GM23248 (cell line): ENCODE data around the gene CA11. TPM values are rescaled to one million over a fixed set of nuclear protein-coding genes. Genes with fewer than 3 reads are reported as not detected.

ENCODE experiments used
- DNase-seq: peaks from one replicate; pipeline ENCODE4 v3.0.0-alpha.2; 2015
- H2AFZ ChIP-seq: fragments of 200-600 bp; sonication (generic); 2 replicates; pipeline ENCODE4 v1.6.1; 2016; ENCODE audit warnings: antibody characterized with exemption
- H3F3A ChIP-seq: fragments of 200-600 bp; sonication (generic); 2 replicates; pipeline ENCODE4 v1.6.1; 2016; ENCODE audit warnings: mild to moderate bottlenecking, antibody characterized with exemption, mixed run types; ENCODE audit not compliant: insufficient read depth
- H3K27ac ChIP-seq: fragments of 200-600 bp; sonication (generic); 2 replicates; pipeline ENCODE4 v1.5.1; 2016; ENCODE audit warnings: mild to moderate bottlenecking
- H3K27me3 ChIP-seq: fragments of 200-600 bp; sonication (generic); replicated peaks from 2 replicates; pipeline ENCODE4 v1.6.1; 2016; ENCODE audit warnings: mild to moderate bottlenecking; ENCODE audit not compliant: insufficient read depth
- H3K36me3 ChIP-seq: fragments of 200-600 bp; sonication (generic); 2 replicates; pipeline ENCODE4 v1.6.1; 2016; ENCODE audit warnings: low read depth, mild to moderate bottlenecking
- H3K4me1 ChIP-seq: fragments of 200-600 bp; sonication (generic); 2 replicates; pipeline ENCODE4 v1.6.1; 2016; ENCODE audit warnings: mild to moderate bottlenecking; ENCODE audit not compliant: insufficient read depth
- H3K4me2 ChIP-seq: fragments of 200-600 bp; sonication (generic); one replicate; pipeline ENCODE4 v1.6.1; 2016; ENCODE audit warnings: mild to moderate bottlenecking; ENCODE audit not compliant: unreplicated experiment
- H3K4me3 ChIP-seq: fragments of 200-600 bp; sonication (generic); 2 replicates; pipeline ENCODE4 v1.5.1; 2016; ENCODE audit warnings: mild to moderate bottlenecking
- H3K79me2 ChIP-seq: fragments of 200-600 bp; sonication (generic); 2 replicates; pipeline ENCODE4 v1.6.1; 2016; ENCODE audit warnings: mild to moderate bottlenecking; ENCODE audit not compliant: insufficient read depth
- H3K9ac ChIP-seq: fragments of 200-600 bp; sonication (generic); 2 replicates; pipeline ENCODE4 v1.6.1; 2016; ENCODE audit warnings: mild to moderate bottlenecking
- H3K9me2 ChIP-seq: fragments of 200-600 bp; sonication (generic); 2 replicates; pipeline ENCODE4 v1.6.1; 2016; ENCODE audit warnings: mixed run types, mild to moderate bottlenecking, moderate library complexity; ENCODE audit not compliant: insufficient read depth
- H3K9me3 ChIP-seq: fragments of 200-600 bp; sonication (generic); one replicate; pipeline ENCODE4 v1.6.1; 2017; ENCODE audit warnings: low read depth
- H4K20me1 ChIP-seq: fragments of 200-600 bp; sonication (generic); 2 replicates; pipeline ENCODE4 v1.6.0; 2016; ENCODE audit not compliant: insufficient read depth
- EZH2 ChIP-seq: fragments of 200-600 bp; sonication (generic); IDR thresholded peaks from 2 replicates; pipeline ENCODE4 v1.6.1; 2018; ENCODE audit warnings: antibody characterized with exemption, mild to moderate bottlenecking; ENCODE audit not compliant: insufficient read depth, poor library complexity, severe bottlenecking
- EZH2phosphoT487 ChIP-seq: fragments of 200-600 bp; sonication (generic); IDR thresholded peaks from 2 replicates; pipeline ENCODE4 v1.6.1; 2018; ENCODE audit warnings: antibody characterized with exemption, moderate library complexity, mild to moderate bottlenecking, low read depth; ENCODE audit not compliant: insufficient read depth
- WGBS, 2 experiments: methylation state at CpG; one replicate each; pipeline ENCODE4 v1.1.6; 2015 to 2017; ENCODE audit warnings: low lambda C conversion rate in 2 of 2, low coverage in 1 of 2; ENCODE audit errors: missing lambda C conversion rate in 2 of 2; 5-methylcytosine and 5-hydroxymethylcytosine counted together
- in situ Hi-C: fragments of 300-500 bp; cut with MboI; formaldehyde crosslinking; loops from 2 replicates; pipeline ENCODE4 v1.15.0; 2020
- polyA plus RNA-seq: library from polyadenylated mRNA; unstranded; fragments of >200 nt; fragmentation: Nextera tagmentation; extraction: Ambion mirVana; gene quantifications from 2 replicates; pipeline ENCODE4 v1.2.1, GENCODE V29; 2016
- total RNA-seq: library from RNA; depleted of rRNA; stranded (reverse); fragments of >200 nt; shearing (Covaris generic); gene quantifications from 2 replicates; pipeline ENCODE4 v1.2.3, GENCODE V29; 2014

The CA11 gene
- total and polyA plus RNA-seq, 2 experiments from 2014 or later = 1.1 to 2.7 TPM

DNA sequence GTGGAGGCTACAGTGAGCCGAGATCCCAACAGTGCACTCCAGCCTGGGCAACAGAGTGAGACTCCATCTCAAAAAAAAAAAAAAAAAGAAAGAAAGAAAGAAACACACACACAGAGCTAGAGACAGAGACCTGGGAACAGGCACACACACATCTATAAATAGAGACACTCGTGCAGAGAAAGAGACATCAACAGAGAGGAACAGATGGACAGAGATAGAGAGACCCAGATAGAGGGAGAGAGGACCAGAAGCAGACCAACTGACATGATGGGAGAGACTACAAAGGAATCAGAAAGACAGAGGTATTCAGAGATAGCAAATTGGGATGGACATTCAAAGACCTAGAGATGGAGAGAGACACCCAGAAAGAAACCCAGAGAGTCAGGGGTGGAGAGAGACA lies 2.1 kb upstream of the CA11 start:
- H2AFZ ChIP-seq = no peak overlapping the region
- TF ChIP-seq EZH2phosphoT487 (no peak), EZH2 (no peak)

DNA sequence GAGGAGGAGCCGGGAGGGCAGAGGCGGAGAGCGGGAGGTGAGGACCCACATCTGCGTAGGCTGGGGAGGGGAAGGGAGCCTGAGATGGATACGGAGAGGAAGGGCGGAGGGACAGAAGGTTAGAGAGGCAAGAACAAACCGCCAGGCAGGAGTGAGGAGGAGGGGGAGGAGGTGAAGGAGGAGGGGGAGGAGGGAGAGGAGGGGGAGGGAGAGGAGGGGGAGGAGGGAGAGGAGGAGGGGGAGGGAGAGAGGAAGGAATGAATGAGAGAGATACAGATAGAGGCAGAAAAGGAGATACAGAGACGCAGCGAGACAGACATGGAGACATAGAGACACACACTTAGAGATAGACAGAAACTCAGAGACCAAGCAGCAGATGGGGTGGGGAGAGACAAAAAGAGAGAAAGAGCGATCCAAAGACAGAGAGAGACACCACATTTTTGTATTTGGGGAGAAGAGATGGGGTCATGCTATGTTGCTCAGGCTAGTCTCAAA lies 782 bp upstream of the CA11 start:
- 11 to 60% methylated on average over 2 to 10 of the region's 10 CpGs for WGBS, 2 experiments
- in situ Hi-C loops = no loop called here
- Histone ChIP-seq H3K9me2 (no peaks in the 10 kb centered on the region), H3K4me3 (peak overlapping the region; percentile 73), H2AFZ (peak overlapping the region; percentile 93), H3K27me3 (no peaks in the 10 kb centered on the region), H3F3A (peaks cover 7% of the 10 kb centered on the region; the same call in 1 of the 2 replicates), H3K4me1 (0 out of 2 replicates have a peak, but pooled peaks cover 17% of the 10 kb centered on the region), H3K79me2 (no peaks in the 10 kb centered on the region), H3K36me3 (no peaks in the 10 kb centered on the region), H3K9me3 (no peaks in the 10 kb centered on the region), H3K9ac (no peak overlapping the region), H4K20me1 (no peaks in the 10 kb centered on the region), H3K27ac (no peak overlapping the region), H3K4me2 (peak overlapping the region; percentile 96)
- no peak for DNase-seq
- TF ChIP-seq EZH2 = no peak
- no peak for TF ChIP-seq EZH2phosphoT487

More for the DNA sequence above, 2.1 kb upstream of the CA11 start:
- Histone ChIP-seq H3K4me2 (no peak overlapping the region), H3F3A (peaks cover 7% of the 10 kb centered on the region; the same call in 1 of the 2 replicates), H3K4me1 (0 out of 2 replicates have a peak, but pooled peaks cover 17% of the 10 kb centered on the region), H3K27ac (no peak overlapping the region), H3K36me3 (no peaks in the 10 kb centered on the region), H3K9ac (no peak overlapping the region), H3K9me2 (no peaks in the 10 kb centered on the region), H3K4me3 (no peak overlapping the region), H3K79me2 (no peaks in the 10 kb centered on the region), H3K27me3 (no peaks in the 10 kb centered on the region), H3K9me3 (no peaks in the 10 kb centered on the region), H4K20me1 (no peaks in the 10 kb centered on the region)
- no peak for DNase-seq
- in situ Hi-C loops = no loop called here
- 89 to 98% methylated on average over 2 of the region's 2 CpGs for WGBS, 2 experiments

DNA sequence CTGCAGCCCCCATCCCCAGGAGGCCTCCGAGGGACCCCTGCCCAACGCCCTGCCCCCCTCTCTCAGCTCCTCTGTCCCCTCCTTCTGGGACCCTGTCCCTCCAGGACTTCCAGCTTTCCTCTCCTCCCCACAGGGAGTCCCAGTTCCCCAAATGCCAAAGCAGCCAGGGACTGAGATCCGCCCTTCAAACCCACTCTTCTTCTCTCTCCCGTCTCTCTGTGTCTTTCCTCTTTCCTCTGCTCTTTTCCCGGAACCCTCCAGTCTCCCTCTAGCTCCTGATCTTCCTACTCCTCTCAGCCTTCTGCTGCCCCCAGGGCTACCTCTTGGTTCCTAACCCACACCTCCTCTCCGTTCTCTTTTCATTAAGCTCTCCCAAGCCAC lies 377 bp downstream of the CA11 start:
- in situ Hi-C loops = no loop called here
- Histone ChIP-seq H3K36me3 (no peaks in the 10 kb centered on the region), H3K79me2 (no peaks in the 10 kb centered on the region), H3K4me2 (peak overlapping the region; percentile 96), H3K4me3 (peak overlapping the region; percentile 73), H2AFZ (peak overlapping the region; percentile 93), H3K9me3 (no peaks in the 10 kb centered on the region), H3K4me1 (0 out of 2 replicates have a peak, but pooled peaks cover 17% of the 10 kb centered on the region), H3K27me3 (no peaks in the 10 kb centered on the region), H3F3A (peaks cover 7% of the 10 kb centered on the region; the same call in 1 of the 2 replicates), H3K27ac (no peak overlapping the region), H3K9me2 (no peaks in the 10 kb centered on the region), H3K9ac (peak overlapping the region; percentile 27; the same call in 1 of the 2 replicates), H4K20me1 (no peaks in the 10 kb centered on the region)
- WGBS, 2 experiments = 1 to 5% methylated on average over 4 to 6 of the region's 6 CpGs
- DNase-seq = no peak
- TF ChIP-seq EZH2 (no peak), EZH2phosphoT487 (no peak)

GRCh38 chr19:48644839-48645619 lies 958 bp downstream of the CA11 start:
- peak overlapping the region; percentile 73; the same call in 1 of the 2 replicates for H3K4me3 ChIP-seq
- in situ Hi-C loops = no loop called here

More at GRCh38 chr19:48644839-48645619, 958 bp downstream of the CA11 start:
- H3K4me2 ChIP-seq = peak overlapping the region; percentile 96
- H3K27ac ChIP-seq = no peak overlapping the region
- H4K20me1 ChIP-seq = no peaks in the 10 kb centered on the region
- DNase-seq = peak; percentile 81
- no peak overlapping the region for H3K9ac ChIP-seq
- no peaks in the 10 kb centered on the region for H3K27me3 ChIP-seq
- peak overlapping the region; percentile 93 for H2AFZ ChIP-seq
- TF ChIP-seq EZH2phosphoT487 (no peak), EZH2 (no peak)
- no peaks in the 10 kb centered on the region for H3K79me2 ChIP-seq
- H3K9me2 ChIP-seq = no peaks in the 10 kb centered on the region
- no peaks in the 10 kb centered on the region for H3K9me3 ChIP-seq
- peaks cover 7% of the 10 kb centered on the region; the same call in 1 of the 2 replicates for H3F3A ChIP-seq
- 0 out of 2 replicates have a peak, but pooled peaks cover 17% of the 10 kb centered on the region for H3K4me1 ChIP-seq
- WGBS, 2 experiments = 4 to 6% methylated on average over 21 to 25 of the region's 25 CpGs
- H3K36me3 ChIP-seq = no peaks in the 10 kb centered on the region
